Loucy (cell line): Measurements from ENCODE around the gene AKAP17A.

Experiments
- H2AFZ ChIP-seq: fragments of 200-600 bp; sonication (generic); 2 replicates; pipeline ENCODE4 v1.6.0; 2016; ENCODE audit warnings: antibody characterized with exemption, mild to moderate bottlenecking, low read length, moderate library complexity
- H3F3A ChIP-seq: fragments of 200-600 bp; 2 replicates; pipeline ENCODE4 v1.6.0; 2016; ENCODE audit warnings: antibody characterized with exemption, low read depth, mild to moderate bottlenecking
- H3K27me3 ChIP-seq: fragments of 200-600 bp; sonication (generic); 2 replicates; pipeline ENCODE4 v1.6.1; 2014; ENCODE audit warnings: low read length, mild to moderate bottlenecking; ENCODE audit not compliant: insufficient read depth, poor library complexity, severe bottlenecking
- H3K36me3 ChIP-seq: fragments of 200-600 bp; sonication (generic); 2 replicates; pipeline ENCODE4 v1.6.1; 2016; ENCODE audit warnings: low read length; ENCODE audit not compliant: insufficient read depth
- H3K4me1 ChIP-seq: fragments of 200-600 bp; sonication (generic); 2 replicates; pipeline ENCODE4 v1.5.1; 2014; ENCODE audit warnings: low read length, mild to moderate bottlenecking; ENCODE audit not compliant: insufficient read depth, poor library complexity, severe bottlenecking
- H3K4me2 ChIP-seq: fragments of 200-600 bp; sonication (generic); 2 replicates; pipeline ENCODE4 v1.6.0; 2014; ENCODE audit warnings: antibody characterized with exemption, low read length, low read depth, mild to moderate bottlenecking; ENCODE audit not compliant: poor library complexity, severe bottlenecking
- H3K4me3 ChIP-seq: fragments of 200-600 bp; sonication (generic); 2 replicates; pipeline ENCODE4 v1.5.1; 2014; ENCODE audit warnings: low read length, mild to moderate bottlenecking, mixed read lengths; ENCODE audit not compliant: poor library complexity, severe bottlenecking
- H3K79me2 ChIP-seq: fragments of 200-600 bp; sonication (generic); 2 replicates; pipeline ENCODE4 v1.6.1; 2014; ENCODE audit warnings: low read length; ENCODE audit not compliant: insufficient read depth
- H3K9ac ChIP-seq: fragments of 200-600 bp; sonication (generic); 2 replicates; pipeline ENCODE4 v1.6.0; 2014; ENCODE audit warnings: mild to moderate bottlenecking, low read depth, low read length, moderate library complexity; ENCODE audit not compliant: poor library complexity, severe bottlenecking
- H3K9me2 ChIP-seq: fragments of 200-600 bp; sonication (generic); replicated peaks from 2 replicates; pipeline ENCODE4 v1.6.1; 2016; ENCODE audit warnings: low read depth, low read length, mixed read lengths
- H3K9me3 ChIP-seq: fragments of 200-600 bp; sonication (generic); 2 replicates; pipeline ENCODE4 v1.6.1; 2014; ENCODE audit warnings: mild to moderate bottlenecking, antibody characterized with exemption, low read length, low read depth; ENCODE audit not compliant: insufficient read depth
- H4K20me1 ChIP-seq: fragments of 200-600 bp; sonication (generic); 2 replicates; pipeline ENCODE4 v1.6.0; 2014; ENCODE audit warnings: antibody characterized with exemption, low read length, mild to moderate bottlenecking; ENCODE audit not compliant: insufficient read depth, poor library complexity, severe bottlenecking
- EZH2phosphoT487 ChIP-seq: fragments of 200-600 bp; IDR thresholded peaks from 2 replicates; pipeline ENCODE4 v1.6.1; 2018; ENCODE audit warnings: antibody characterized with exemption, mild to moderate bottlenecking, moderate library complexity, borderline replicate concordance
- TF ChIP-seq, protein P1 (sequence below): fragments of 200-600 bp; sonication (generic); conservative IDR thresholded peaks from 2 replicates; pipeline ENCODE4 v1.5.1; 2014; ENCODE audit warnings: mild to moderate bottlenecking, antibody characterized with exemption, low read length

The AKAP17A gene

DNA sequence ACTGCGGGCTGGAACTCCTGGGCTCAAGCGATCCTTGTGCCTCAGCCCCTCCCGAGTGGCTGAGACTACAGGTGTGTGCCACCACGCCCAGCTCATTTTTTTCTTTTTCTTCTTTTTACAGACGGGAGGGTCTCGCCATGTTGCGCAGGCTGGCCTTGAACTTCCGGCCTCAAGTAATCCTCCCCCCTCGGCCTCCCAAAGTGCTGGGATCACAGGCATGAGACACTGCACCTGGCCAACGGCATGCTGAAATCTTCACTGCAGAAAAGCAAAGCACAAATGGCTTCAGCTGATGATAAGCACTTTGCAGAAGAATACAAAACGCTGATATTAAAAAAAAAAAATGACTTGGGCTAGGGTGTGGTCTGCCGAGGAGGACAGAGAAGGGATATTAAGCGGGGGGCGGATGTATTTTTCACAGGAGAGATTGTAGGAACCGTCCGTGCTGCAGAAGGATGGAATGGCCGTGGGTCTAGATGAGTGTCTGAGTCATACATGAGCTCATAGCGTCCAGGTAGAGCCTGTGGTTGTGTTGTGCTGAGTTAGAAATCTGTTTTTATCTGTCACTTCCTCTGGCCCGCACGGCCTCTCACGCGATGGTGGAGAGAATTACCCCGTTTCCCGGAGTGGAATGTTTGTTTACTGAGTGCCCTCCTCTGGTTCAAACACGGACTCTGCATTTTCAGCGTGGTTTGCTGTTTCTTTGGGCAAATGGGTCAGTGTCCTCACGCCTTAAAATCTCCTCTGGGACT lies 8.5 kb upstream of the AKAP17A start:
- peaks cover 16% of the 10 kb centered on the region for H3K4me1 ChIP-seq
- no peak overlapping the region for H3K9ac ChIP-seq
- no peak overlapping the region for H3K4me3 ChIP-seq
- no peaks in the 10 kb centered on the region for H3K36me3 ChIP-seq
- H4K20me1 ChIP-seq: no peaks in the 10 kb centered on the region
- no peaks in the 10 kb centered on the region for H3K9me3 ChIP-seq
- H3K9me2 ChIP-seq: no peaks in the 10 kb centered on the region
- TF ChIP-seq EZH2phosphoT487: no peak
- TF ChIP-seq, protein P1, sequence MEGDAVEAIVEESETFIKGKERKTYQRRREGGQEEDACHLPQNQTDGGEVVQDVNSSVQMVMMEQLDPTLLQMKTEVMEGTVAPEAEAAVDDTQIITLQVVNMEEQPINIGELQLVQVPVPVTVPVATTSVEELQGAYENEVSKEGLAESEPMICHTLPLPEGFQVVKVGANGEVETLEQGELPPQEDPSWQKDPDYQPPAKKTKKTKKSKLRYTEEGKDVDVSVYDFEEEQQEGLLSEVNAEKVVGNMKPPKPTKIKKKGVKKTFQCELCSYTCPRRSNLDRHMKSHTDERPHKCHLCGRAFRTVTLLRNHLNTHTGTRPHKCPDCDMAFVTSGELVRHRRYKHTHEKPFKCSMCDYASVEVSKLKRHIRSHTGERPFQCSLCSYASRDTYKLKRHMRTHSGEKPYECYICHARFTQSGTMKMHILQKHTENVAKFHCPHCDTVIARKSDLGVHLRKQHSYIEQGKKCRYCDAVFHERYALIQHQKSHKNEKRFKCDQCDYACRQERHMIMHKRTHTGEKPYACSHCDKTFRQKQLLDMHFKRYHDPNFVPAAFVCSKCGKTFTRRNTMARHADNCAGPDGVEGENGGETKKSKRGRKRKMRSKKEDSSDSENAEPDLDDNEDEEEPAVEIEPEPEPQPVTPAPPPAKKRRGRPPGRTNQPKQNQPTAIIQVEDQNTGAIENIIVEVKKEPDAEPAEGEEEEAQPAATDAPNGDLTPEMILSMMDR: no peak
- H3K4me2 ChIP-seq: no peak overlapping the region
- H3K27me3 ChIP-seq: no peaks in the 10 kb centered on the region
- H3F3A ChIP-seq: no peaks in the 10 kb centered on the region
- no peak overlapping the region for H2AFZ ChIP-seq
- no peaks in the 10 kb centered on the region for H3K79me2 ChIP-seq

DNA sequence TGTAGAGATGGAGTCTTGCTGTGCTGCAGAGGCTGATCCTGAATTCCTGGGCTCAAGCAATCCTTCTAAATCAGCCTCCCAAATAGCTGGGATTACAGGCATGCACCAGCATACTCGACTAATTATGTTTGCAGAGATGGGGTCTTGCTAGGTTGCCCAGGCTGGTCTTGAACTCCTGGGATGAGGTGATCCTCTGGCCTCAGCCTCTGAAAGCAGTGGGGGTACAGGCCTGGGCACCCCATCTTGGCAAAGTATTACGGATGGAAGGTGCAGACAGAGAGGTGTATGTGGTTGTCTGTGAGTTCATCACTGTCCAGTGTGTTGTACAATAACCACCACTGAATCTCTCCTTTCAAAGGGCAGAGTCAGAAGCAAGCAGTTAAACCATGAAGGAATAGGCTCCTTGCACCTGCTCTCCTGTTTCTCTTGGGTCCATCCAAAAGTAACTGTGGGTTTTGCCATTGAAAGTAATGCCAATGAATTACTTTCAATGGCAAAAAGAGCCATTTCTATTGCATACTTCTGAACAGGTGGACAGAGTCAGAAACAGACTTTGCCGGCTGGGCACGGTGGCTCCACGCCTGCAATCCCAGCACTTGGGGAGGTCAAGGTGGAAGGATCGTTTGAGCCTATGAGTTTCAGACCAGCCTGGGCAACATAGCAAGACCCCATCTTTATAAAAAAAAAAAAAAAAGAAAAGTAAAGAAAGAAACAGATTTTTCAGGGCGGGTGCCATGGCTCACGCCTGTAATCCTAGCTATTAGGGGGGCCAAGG lies 7.0 kb upstream of the AKAP17A start:
- no peak overlapping the region for H3K4me2 ChIP-seq
- no peaks in the 10 kb centered on the region for H3F3A ChIP-seq
- no peaks in the 10 kb centered on the region for H4K20me1 ChIP-seq
- H3K9me2 ChIP-seq: no peaks in the 10 kb centered on the region
- no peaks in the 10 kb centered on the region for H3K27me3 ChIP-seq
- no peak for TF ChIP-seq EZH2phosphoT487
- TF ChIP-seq, protein P1: no peak
- no peak overlapping the region for H3K4me3 ChIP-seq
- no peaks in the 10 kb centered on the region for H3K9me3 ChIP-seq
- no peaks in the 10 kb centered on the region for H3K36me3 ChIP-seq
- H3K4me1 ChIP-seq: peaks cover 4% of the 10 kb centered on the region
- H3K9ac ChIP-seq: no peak overlapping the region
- H3K79me2 ChIP-seq: no peaks in the 10 kb centered on the region
- H2AFZ ChIP-seq: no peak overlapping the region

DNA sequence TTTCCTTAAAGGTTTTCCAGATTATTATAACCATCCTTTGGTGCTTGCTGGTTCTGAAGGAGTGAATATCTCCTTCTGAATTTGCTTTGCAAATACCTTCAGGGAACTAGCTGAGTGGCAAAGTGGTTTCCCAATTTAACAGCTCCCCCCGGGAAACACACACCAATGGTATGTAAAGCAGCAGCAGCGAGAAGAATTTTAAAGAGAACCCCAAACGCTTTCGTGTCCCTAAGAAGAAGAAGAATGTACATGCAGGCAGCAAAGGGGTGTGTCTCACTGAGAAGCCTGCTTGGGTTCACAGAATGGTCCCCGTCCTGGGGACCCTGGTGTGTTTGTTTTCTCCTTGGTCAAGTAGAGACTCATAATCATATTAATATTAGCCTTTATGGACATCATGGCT lies 4.2 kb upstream of the AKAP17A start:
- H3K4me2 ChIP-seq: no peak overlapping the region
- no peaks in the 10 kb centered on the region for H3K27me3 ChIP-seq
- H3K79me2 ChIP-seq: peaks cover 4% of the 10 kb centered on the region
- H3K9ac ChIP-seq: no peak overlapping the region
- H3K9me3 ChIP-seq: no peaks in the 10 kb centered on the region
- H3K36me3 ChIP-seq: no peaks in the 10 kb centered on the region
- no peaks in the 10 kb centered on the region for H3F3A ChIP-seq
- peaks cover 4% of the 10 kb centered on the region for H4K20me1 ChIP-seq
- H3K9me2 ChIP-seq: no peaks in the 10 kb centered on the region
- H3K4me3 ChIP-seq: no peak overlapping the region
- H2AFZ ChIP-seq: no peak overlapping the region
- peaks cover 4% of the 10 kb centered on the region for H3K4me1 ChIP-seq
- TF ChIP-seq EZH2phosphoT487: no peak
- TF ChIP-seq, protein P1: no peak
